Measurements from ENCODE around the gene ZNF670. TPM values are rescaled to one million over a fixed set of nuclear protein-coding genes. Genes with fewer than 3 reads are reported as not detected.

Gene ZNF670
- total RNA-seq, 6 donors from 2014 or later = 0.67 to 4.7 (median 2.3) TPM

- Histone ChIP-seq H3K4me3 (no peak overlapping the region), H3K27ac (no peak overlapping the region), H3K9me3 (no peaks in the 10 kb centered on the region), H3K36me3 (no peaks in the 10 kb centered on the region), H3K4me1 (peaks cover 8 to 27% (median 16%) of the 10 kb centered on the region in 4 donors), H3K27me3 (no peaks in the 10 kb centered on the region)
- WGBS, 2 donors = 93 to 100% methylated on average over 4 to 13 of the region's 13 CpGs
- peak in 1 of 2 donors; percentile 44 for DNase-seq
- no peak for TF ChIP-seq EP300 (IDR thresholded peaks at IDR 0.05)
- TF ChIP-seq, protein P1, sequence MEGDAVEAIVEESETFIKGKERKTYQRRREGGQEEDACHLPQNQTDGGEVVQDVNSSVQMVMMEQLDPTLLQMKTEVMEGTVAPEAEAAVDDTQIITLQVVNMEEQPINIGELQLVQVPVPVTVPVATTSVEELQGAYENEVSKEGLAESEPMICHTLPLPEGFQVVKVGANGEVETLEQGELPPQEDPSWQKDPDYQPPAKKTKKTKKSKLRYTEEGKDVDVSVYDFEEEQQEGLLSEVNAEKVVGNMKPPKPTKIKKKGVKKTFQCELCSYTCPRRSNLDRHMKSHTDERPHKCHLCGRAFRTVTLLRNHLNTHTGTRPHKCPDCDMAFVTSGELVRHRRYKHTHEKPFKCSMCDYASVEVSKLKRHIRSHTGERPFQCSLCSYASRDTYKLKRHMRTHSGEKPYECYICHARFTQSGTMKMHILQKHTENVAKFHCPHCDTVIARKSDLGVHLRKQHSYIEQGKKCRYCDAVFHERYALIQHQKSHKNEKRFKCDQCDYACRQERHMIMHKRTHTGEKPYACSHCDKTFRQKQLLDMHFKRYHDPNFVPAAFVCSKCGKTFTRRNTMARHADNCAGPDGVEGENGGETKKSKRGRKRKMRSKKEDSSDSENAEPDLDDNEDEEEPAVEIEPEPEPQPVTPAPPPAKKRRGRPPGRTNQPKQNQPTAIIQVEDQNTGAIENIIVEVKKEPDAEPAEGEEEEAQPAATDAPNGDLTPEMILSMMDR (IDR thresholded peaks at IDR 0.05) = no peak
- no peak for TF ChIP-seq POLR2A (IDR thresholded peaks at IDR 0.05)
- no peak for TF ChIP-seq POLR2AphosphoS5 (IDR thresholded peaks at IDR 0.05)
- peak in 1 of 2 donors; percentile 12 for ATAC-seq (ENCODE audit: low FRiP score in 2 of 2)
Measured at GRCh38 chr1:247114351-247115140, 35.9 kb upstream of the ZNF670 start.

DNA sequence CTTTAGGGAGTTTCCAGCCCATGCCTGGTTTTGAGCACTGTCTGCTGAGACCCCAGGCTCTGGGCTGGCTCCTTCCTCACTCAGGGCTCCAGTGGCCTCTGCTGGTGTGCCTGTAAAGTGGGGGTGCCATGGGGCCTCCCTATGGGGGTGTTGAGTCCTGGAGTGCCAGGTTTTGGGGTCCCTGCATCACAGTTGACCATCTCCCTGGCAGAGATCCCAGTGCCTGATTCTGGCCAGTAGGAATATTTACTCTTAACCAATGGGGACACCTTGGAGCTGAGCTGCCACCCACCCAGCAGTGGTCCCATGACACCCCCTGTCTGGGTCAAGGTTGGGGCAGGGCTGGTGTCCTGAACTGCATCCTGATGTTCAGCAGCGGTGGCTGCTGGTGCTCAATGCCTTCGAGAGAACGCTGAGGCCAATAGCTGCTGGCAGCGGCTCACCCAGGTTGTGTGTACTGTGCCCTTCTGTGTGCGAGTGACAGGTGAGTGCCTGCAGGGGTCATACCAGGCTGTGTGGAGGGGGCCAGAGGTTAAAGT lies 35.2 kb upstream of the ZNF670 start:
- ATAC-seq (ENCODE audit: low FRiP score in 2 of 2) = peak in 1 of 2 donors; percentile 7
- Histone ChIP-seq H3K4me1 (peaks cover 8 to 27% (median 16%) of the 10 kb centered on the region in 4 donors), H3K4me3 (no peak overlapping the region), H3K9me3 (no peaks in the 10 kb centered on the region), H3K27me3 (no peaks in the 10 kb centered on the region), H3K27ac (no peak overlapping the region), H3K36me3 (no peaks in the 10 kb centered on the region)
- WGBS, 2 donors = 95 to 100% methylated on average over 1 to 5 of the region's 5 CpGs
- DNase-seq = no peak
- TF ChIP-seq POLR2AphosphoS5 (IDR thresholded peaks at IDR 0.05) (no peak), POLR2A (IDR thresholded peaks at IDR 0.05) (no peak), EP300 (IDR thresholded peaks at IDR 0.05) (no peak)
- TF ChIP-seq, protein P1 (IDR thresholded peaks at IDR 0.05) = no peak

- WGBS, 2 donors = 78 to 88% methylated on average over 3 to 4 of the region's 5 CpGs
- peak in 1 of 2 donors; percentile 47 for ATAC-seq (ENCODE audit: low FRiP score in 2 of 2)
- Histone ChIP-seq H3K4me1 (peaks cover 8 to 27% (median 16%) of the 10 kb centered on the region in 4 donors), H3K27ac (peak overlapping the region in 1 of 4 donors; percentile 70), H3K36me3 (no peaks in the 10 kb centered on the region), H3K4me3 (no peak overlapping the region), H3K27me3 (no peaks in the 10 kb centered on the region), H3K9me3 (no peaks in the 10 kb centered on the region)
- peak in 1 of 2 donors; percentile 50 for DNase-seq
- TF ChIP-seq, protein P1 (IDR thresholded peaks at IDR 0.05) = no peak
- TF ChIP-seq EP300 (IDR thresholded peaks at IDR 0.05) = no peak
- TF ChIP-seq POLR2AphosphoS5 (IDR thresholded peaks at IDR 0.05) = no peak
- no peak for TF ChIP-seq POLR2A (IDR thresholded peaks at IDR 0.05)
Measured at GRCh38 chr1:247113094-247113497, 34.5 kb upstream of the ZNF670 start.

DNA sequence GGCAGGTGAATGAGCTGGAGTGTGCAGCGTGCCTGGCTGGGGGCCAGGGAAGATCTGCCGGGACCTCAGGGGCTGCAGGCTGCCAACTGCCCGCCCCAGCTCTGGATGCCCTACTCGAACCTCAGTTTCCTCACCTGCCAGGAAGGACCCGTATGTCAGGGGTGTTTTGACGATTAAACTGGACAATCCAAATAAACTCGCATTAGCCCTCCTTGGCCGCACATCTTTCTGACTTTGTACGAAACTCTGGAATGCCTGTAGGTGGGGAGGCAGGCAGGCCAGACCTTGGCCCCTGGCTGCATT lies 33.8 kb upstream of the ZNF670 start:
- no peaks in the 10 kb centered on the region for H3K36me3 ChIP-seq
- peak overlapping the region; percentile 33 to 91 (median 78) for H3K4me3 ChIP-seq
- no peaks in the 10 kb centered on the region for H3K9me3 ChIP-seq
- peak overlapping the region; percentile 70 to 86 (median 82) for H3K27ac ChIP-seq
- TF ChIP-seq POLR2AphosphoS5 (IDR thresholded peaks at IDR 0.05) (no peak), EP300 (IDR thresholded peaks at IDR 0.05) (no peak), POLR2A (IDR thresholded peaks at IDR 0.05) (no peak)
- TF ChIP-seq, protein P1 (IDR thresholded peaks at IDR 0.05) = no peak
- DNase-seq (no peak), ATAC-seq (ENCODE audit: low FRiP score in 2 of 2) (peak in 1 of 2 donors; percentile 6)
- no peaks in the 10 kb centered on the region for H3K27me3 ChIP-seq
- WGBS, 2 donors = 47 to 52% methylated on average over 8 to 9 of the region's 9 CpGs
- peaks cover 8 to 27% (median 16%) of the 10 kb centered on the region in 4 donors for H3K4me1 ChIP-seq

Data from upper lobe of left lung (tissue), 6 donors.